Sigmoid colon (tissue), 7 donors: Measurements from ENCODE around the gene FHAD1. TPM values are rescaled to one million over a fixed set of nuclear protein-coding genes. Genes with fewer than 3 reads are reported as not detected.

Experiments
- DNase-seq: peaks from one replicate; pipeline ENCODE4 v3.0.0-alpha.2; 2019
- H3K27ac ChIP-seq, 4 donors: fragments of 200-600 bp; sonication (generic); one replicate each; pipeline ENCODE4 v1.5.1; 2016 to 2019; ENCODE audit warnings: mild to moderate bottlenecking in 1 of 4
- H3K27me3 ChIP-seq, 3 donors: fragments of 200-600 bp; sonication (generic); one replicate each; pipeline ENCODE4 v1.5.1; 2019; ENCODE audit warnings: mild to moderate bottlenecking in 1 of 3
- H3K36me3 ChIP-seq, 4 donors: fragments of 200-600 bp; sonication (generic); one replicate each; pipeline ENCODE4 v1.5.1; 2016 to 2019
- H3K4me1 ChIP-seq, 4 donors: fragments of 200-600 bp; sonication (generic); one replicate each; pipeline ENCODE4 v1.5.1; 2017 to 2019
- H3K4me3 ChIP-seq, 4 donors: fragments of 200-600 bp; sonication (generic); one replicate each; pipeline ENCODE4 v1.5.1; 2017 to 2019; ENCODE audit warnings: mild to moderate bottlenecking in 2 of 4, moderate library complexity in 1 of 4
- H3K9me3 ChIP-seq, 4 donors: fragments of 200-600 bp in 3 of 4; sonication (generic) in 3 of 4; one replicate each; pipeline versions ENCODE4 v1.5.1 to v1.6.1; 2013 to 2019
- EP300 ChIP-seq, 4 donors: sonication (generic); formaldehyde crosslinking; IDR thresholded peaks; one replicate each; pipeline ENCODE4 v1.6.1; 2017; ENCODE audit warnings: antibody characterized with exemption in 4 of 4
- POLR2A ChIP-seq, 2 donors: fragments of 450-650 bp; IDR thresholded peaks; one replicate each; pipeline ENCODE4 v1.6.1; 2016; ENCODE audit warnings: antibody characterized with exemption in 2 of 2, mild to moderate bottlenecking in 2 of 2, moderate library complexity in 2 of 2
- POLR2AphosphoS5 ChIP-seq, 4 donors: sonication (generic); formaldehyde crosslinking; IDR thresholded peaks; one replicate each; pipeline ENCODE4 v1.6.1; 2017; ENCODE audit warnings: antibody characterized with exemption in 4 of 4
- WGBS, 2 donors: extraction: QIAGEN DNeasy Blood & Tissue Kit; methylation state at CpG; one replicate each; pipeline ENCODE4 v1.1.7; 2013; 5-methylcytosine and 5-hydroxymethylcytosine counted together
- intact Hi-C: fragments of 100-400 bp; cut with DNase I; formaldehyde crosslinking; loops from one replicate; pipeline ENCODE4 v1.15.1; 2023
- polyA plus RNA-seq, 3 donors: library from polyadenylated mRNA; stranded (reverse); fragments of 200-250 nt; gene quantifications; one replicate each; pipeline ENCODE4 v1.2.3, GENCODE V29; 2013
- total RNA-seq, 4 donors: library from RNA; depleted of rRNA; stranded (reverse); fragments of >200 nt; gene quantifications; one replicate each; pipeline ENCODE4 v1.1.0, GENCODE V29; 2016
- TF ChIP-seq, protein P1 (sequence below), 4 experiments: fragments of 450-650 bp in 3 of 4; fragments of 200-600 bp in 1 of 4; IDR thresholded peaks; one replicate each; pipeline ENCODE4 v1.5.1; 2016 to 2019; ENCODE audit warnings: antibody characterized with exemption in 4 of 4, mild to moderate bottlenecking in 3 of 4, moderate library complexity in 2 of 4
- donor health status: healthy with polysubstance abuse.
- donor health status: Bipolar disorder and iron deficiency.
- donor health status: healthy.

FHAD1 gene
- total and polyA plus RNA-seq, 7 donors = 0.27 to 1.8 (median 0.92) TPM; not detected in 2

DNA sequence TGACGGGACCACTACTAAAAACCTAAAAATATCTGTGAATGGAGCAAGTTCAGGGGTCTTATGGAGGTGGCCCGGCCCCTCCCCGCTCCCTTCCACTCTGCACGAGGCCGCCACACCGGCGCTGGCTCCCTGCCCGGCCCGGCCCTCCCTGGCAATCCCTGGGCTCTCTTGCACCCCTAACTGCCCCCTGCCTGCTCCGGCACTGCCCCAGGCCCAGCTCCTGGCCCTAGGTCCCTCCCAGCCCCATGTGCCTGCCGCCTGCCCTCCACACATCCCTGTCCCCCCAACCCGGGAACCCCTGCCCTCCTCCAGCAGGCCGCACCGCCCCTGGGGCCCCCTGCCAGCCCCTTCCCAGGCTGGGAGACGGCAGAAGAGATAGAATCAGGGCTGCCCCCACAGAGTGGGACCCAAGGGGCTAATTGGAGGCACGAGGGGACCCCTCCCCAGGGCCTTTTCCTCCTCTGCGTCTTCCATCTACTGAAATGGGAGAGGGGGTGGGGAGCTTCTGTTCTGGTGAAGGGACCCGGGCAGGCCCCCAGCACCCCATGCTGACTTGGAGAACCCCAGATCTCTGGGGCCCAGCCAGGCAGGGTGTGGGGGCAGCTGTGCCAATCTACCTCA, 181.9 kb downstream of the FHAD1 start:
- H3K27me3 ChIP-seq = no peaks in the 10 kb centered on the region
- peaks cover 0 to 53% (median 30%) of the 10 kb centered on the region in 4 donors for H3K4me1 ChIP-seq
- WGBS, 2 donors = 83 to 90% methylated on average over 18 of the region's 18 CpGs
- H3K9me3 ChIP-seq = no peaks in the 10 kb centered on the region
- H3K36me3 ChIP-seq = peaks cover 0 to 12% (median 2%) of the 10 kb centered on the region in 4 donors
- TF ChIP-seq POLR2AphosphoS5 (IDR thresholded peaks at IDR 0.05) (no peak), POLR2A (IDR thresholded peaks at IDR 0.05) (no peak), EP300 (IDR thresholded peaks at IDR 0.05) (no peak)
- TF ChIP-seq, protein P1, sequence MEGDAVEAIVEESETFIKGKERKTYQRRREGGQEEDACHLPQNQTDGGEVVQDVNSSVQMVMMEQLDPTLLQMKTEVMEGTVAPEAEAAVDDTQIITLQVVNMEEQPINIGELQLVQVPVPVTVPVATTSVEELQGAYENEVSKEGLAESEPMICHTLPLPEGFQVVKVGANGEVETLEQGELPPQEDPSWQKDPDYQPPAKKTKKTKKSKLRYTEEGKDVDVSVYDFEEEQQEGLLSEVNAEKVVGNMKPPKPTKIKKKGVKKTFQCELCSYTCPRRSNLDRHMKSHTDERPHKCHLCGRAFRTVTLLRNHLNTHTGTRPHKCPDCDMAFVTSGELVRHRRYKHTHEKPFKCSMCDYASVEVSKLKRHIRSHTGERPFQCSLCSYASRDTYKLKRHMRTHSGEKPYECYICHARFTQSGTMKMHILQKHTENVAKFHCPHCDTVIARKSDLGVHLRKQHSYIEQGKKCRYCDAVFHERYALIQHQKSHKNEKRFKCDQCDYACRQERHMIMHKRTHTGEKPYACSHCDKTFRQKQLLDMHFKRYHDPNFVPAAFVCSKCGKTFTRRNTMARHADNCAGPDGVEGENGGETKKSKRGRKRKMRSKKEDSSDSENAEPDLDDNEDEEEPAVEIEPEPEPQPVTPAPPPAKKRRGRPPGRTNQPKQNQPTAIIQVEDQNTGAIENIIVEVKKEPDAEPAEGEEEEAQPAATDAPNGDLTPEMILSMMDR (IDR thresholded peaks at IDR 0.05) = no peak
- peak overlapping the region in 2 of 4 donors; percentile 3 to 77 for H3K27ac ChIP-seq
- no peak overlapping the region for H3K4me3 ChIP-seq
- intact Hi-C loops = loop anchor here (5.0 to 10.0 kb wide), 2 partner anchors 87 to 274 kb away; partner anchors contain the start of gene TMEM51
- DNase-seq = no peak

DNA sequence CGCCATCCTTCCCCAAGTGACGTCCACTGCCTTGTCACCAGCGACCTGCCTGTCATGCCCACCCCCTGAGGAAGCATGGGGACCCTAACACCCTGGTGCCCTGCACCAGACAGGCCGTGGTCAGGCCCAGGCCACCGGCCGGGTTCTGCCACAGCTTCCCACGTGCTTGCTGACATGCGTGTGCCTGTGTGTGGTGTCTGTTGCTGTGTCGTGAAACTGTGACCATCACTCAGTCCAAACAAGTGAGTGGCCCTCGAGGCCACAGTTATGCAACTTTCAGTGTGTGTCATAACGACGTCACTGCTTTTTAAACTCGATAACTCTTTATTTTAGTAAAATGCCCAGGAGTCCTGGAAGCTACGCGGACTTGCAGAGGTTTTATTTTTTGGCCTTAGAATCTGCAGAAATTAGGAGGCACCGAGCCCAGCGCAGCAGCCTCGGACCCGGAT, 182.7 kb downstream of the FHAD1 start:
- intact Hi-C loops = loop anchor here (5.0 to 10.0 kb wide), 3 partner anchors 87 to 305 kb away; partner anchors contain the start of gene TMEM51
- WGBS, 2 donors = 83 to 89% methylated on average over 19 of the region's 19 CpGs
- H3K36me3 ChIP-seq = peaks cover 0 to 12% (median 2%) of the 10 kb centered on the region in 4 donors

DNA sequence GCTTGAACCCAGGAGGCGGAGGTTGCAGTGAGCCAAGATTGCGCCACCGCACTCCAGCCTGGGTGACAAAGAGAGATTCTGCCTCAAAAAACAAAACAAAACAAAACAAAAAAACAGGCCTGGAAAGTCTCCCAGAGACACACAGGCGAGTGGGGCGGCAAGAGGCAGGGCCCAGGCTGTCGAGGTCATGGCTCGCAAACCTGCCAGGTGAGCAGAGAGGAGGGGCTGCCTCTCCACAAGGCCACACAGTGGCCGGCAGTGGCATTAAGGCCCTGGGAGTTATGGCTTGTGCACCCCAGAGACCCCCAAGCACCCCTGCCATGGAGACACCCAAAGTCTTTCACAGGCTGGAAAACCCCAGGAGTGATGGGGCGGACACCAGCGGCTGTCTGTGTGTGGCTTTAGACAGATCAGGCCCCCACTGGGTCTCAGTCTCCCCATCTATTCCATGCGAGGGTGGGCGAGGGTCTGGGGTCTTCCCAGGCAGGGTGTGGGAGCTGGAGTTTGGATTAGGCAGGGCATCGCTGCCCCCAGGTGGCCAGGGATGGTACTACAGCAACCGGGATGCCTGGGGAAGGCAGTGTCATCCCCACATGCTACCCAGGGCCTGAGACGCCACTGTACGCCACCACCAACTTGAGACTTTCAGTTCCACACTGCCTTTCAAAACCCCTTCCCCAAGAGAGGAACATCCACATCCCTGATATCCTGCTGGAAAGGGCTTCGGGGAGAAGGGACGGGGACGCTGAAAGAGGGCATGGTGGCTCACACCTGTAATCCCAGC, 184.0 kb downstream of the FHAD1 start:
- DNase-seq = no peak
- no peaks in the 10 kb centered on the region for H3K27me3 ChIP-seq
- intact Hi-C loops = loop anchor here (1.0 to 10.0 kb wide), 2 partner anchors 108 to 306 kb away; no protein-coding TSS in a partner anchor
- H3K36me3 ChIP-seq = peaks cover 0 to 12% (median under 1%) of the 10 kb centered on the region in 4 donors
- no peaks in the 10 kb centered on the region for H3K9me3 ChIP-seq
- H3K4me3 ChIP-seq = no peak overlapping the region
- peaks cover 0 to 46% (median 29%) of the 10 kb centered on the region in 4 donors for H3K4me1 ChIP-seq
- TF ChIP-seq POLR2AphosphoS5 (IDR thresholded peaks at IDR 0.05) = no peak
- TF ChIP-seq POLR2A (IDR thresholded peaks at IDR 0.05) = no peak
- TF ChIP-seq EP300 (IDR thresholded peaks at IDR 0.05) = no peak
- TF ChIP-seq, protein P1 (IDR thresholded peaks at IDR 0.05) = peak; percentile 91 to 98 (median 97)
- H3K27ac ChIP-seq = no peak overlapping the region
- 51 to 58% methylated on average over 19 of the region's 19 CpGs for WGBS, 2 donors

More for the DNA sequence above, 182.7 kb downstream of the FHAD1 start:
- Histone ChIP-seq H3K27ac (no peak overlapping the region), H3K4me1 (peaks cover 0 to 53% (median 30%) of the 10 kb centered on the region in 4 donors), H3K4me3 (no peak overlapping the region), H3K27me3 (no peaks in the 10 kb centered on the region), H3K9me3 (no peaks in the 10 kb centered on the region)
- no peak for DNase-seq
- TF ChIP-seq POLR2AphosphoS5 (IDR thresholded peaks at IDR 0.05) = no peak
- TF ChIP-seq, protein P1 (IDR thresholded peaks at IDR 0.05) = no peak

GRCh38 chr1:15431571-15431948, 184.5 kb downstream of the FHAD1 start:
- no peaks in the 10 kb centered on the region for H3K9me3 ChIP-seq
- peaks cover 0 to 12% (median 0%) of the 10 kb centered on the region in 4 donors for H3K36me3 ChIP-seq
- 61 to 82% methylated on average over 4 of the region's 4 CpGs for WGBS, 2 donors
- intact Hi-C loops = loop anchor here (1.0 to 10.0 kb wide), 2 partner anchors 108 to 307 kb away; no protein-coding TSS in a partner anchor
- H3K4me3 ChIP-seq = no peak overlapping the region
- H3K27ac ChIP-seq = no peak overlapping the region
- peaks cover 0 to 40% (median 24%) of the 10 kb centered on the region in 4 donors for H3K4me1 ChIP-seq
- TF ChIP-seq POLR2AphosphoS5 (IDR thresholded peaks at IDR 0.05) (no peak), POLR2A (IDR thresholded peaks at IDR 0.05) (no peak), EP300 (IDR thresholded peaks at IDR 0.05) (no peak)
- TF ChIP-seq, protein P1 (IDR thresholded peaks at IDR 0.05) = no peak
- H3K27me3 ChIP-seq = no peaks in the 10 kb centered on the region
- no peak for DNase-seq
